GM12878 (cell line): Measurements from ENCODE around the gene TSHB. TPM values are rescaled to one million over a fixed set of nuclear protein-coding genes. Genes with fewer than 3 reads are reported as not detected.

Experiments
- BACH1 ChIP-seq: fragments of 450-650 bp; IDR thresholded peaks from 2 replicates; pipeline ENCODE4 v1.6.1; 2017; ENCODE audit warnings: mild to moderate bottlenecking, borderline replicate concordance
- CUX1 ChIP-seq: IDR thresholded peaks from 2 replicates; pipeline ENCODE4 v1.6.1; 2012; ENCODE audit warnings: improper control_type of control experiment, low read depth, low read length; ENCODE audit not compliant: insufficient replicate concordance
- MYB ChIP-seq: fragments of 150-350 bp; IDR thresholded peaks from 2 replicates; pipeline ENCODE4 v1.6.1; 2014; ENCODE audit warnings: mild to moderate bottlenecking, low read depth, low read length, borderline replicate concordance
- polyA plus RNA-seq, 11 experiments: library from polyadenylated mRNA; depleted of rRNA in 4 of 11; unstranded in 6 of 11; stranded (reverse) in 5 of 11; fragments of >200 nt; fragmentation: Nextera tagmentation in 4 of 11; fragmentation: Illumina TruSeq in 1 of 11; extraction: Ambion mirVana in 4 of 11; extraction: Trizol in 1 of 11; gene quantifications; 1 replicate in 1 of 11; 2 replicates in 10 of 11; pipeline versions ENCODE4 v1.2.1 to v1.2.3, GENCODE V29; 2011 to 2016; ENCODE audit warnings: inconsistent platforms in 2 of 11, missing spikeins in 2 of 11, low read depth in 1 of 11
- total RNA-seq, 4 experiments: library from RNA; depleted of rRNA in 3 of 4; stranded (reverse); fragments of >200 nt in 3 of 4; fragmentation: Illumina TruSeq in 1 of 4; extraction: Trizol in 1 of 4; gene quantifications; 2 replicates each; pipeline versions ENCODE4 v1.2.1 to v1.2.3, GENCODE V29; 2013 to 2021
- TF ChIP-seq, protein P1 (sequence below): fragments of 450-650 bp; IDR thresholded peaks from 2 replicates; pipeline ENCODE4 v1.6.1; 2018; ENCODE audit warnings: mild to moderate bottlenecking, low read depth, moderate library complexity; ENCODE audit not compliant: partially characterized antibody

Gene TSHB
- total and polyA plus RNA-seq, 10 of the 15 experiments (the other 5 are each of a cell fraction or from before 2014, with no cell fraction given): not detected

- TF ChIP-seq, protein P1, sequence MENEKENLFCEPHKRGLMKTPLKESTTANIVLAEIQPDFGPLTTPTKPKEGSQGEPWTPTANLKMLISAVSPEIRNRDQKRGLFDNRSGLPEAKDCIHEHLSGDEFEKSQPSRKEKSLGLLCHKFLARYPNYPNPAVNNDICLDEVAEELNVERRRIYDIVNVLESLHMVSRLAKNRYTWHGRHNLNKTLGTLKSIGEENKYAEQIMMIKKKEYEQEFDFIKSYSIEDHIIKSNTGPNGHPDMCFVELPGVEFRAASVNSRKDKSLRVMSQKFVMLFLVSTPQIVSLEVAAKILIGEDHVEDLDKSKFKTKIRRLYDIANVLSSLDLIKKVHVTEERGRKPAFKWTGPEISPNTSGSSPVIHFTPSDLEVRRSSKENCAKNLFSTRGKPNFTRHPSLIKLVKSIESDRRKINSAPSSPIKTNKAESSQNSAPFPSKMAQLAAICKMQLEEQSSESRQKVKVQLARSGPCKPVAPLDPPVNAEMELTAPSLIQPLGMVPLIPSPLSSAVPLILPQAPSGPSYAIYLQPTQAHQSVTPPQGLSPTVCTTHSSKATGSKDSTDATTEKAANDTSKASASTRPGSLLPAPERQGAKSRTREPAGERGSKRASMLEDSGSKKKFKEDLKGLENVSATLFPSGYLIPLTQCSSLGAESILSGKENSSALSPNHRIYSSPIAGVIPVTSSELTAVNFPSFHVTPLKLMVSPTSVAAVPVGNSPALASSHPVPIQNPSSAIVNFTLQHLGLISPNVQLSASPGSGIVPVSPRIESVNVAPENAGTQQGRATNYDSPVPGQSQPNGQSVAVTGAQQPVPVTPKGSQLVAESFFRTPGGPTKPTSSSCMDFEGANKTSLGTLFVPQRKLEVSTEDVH: no peak
- TF ChIP-seq MYB (no peak), CUX1 (no peak), BACH1 (no peak)
Measured at GRCh38 chr1:115076384-115076915, 46.8 kb downstream of the TSHB start (continued).
